ENCODE results near the gene SLC39A11.
"Not testable (repeated sequence)": the region's sequence is repeated elsewhere in the genome, so short reads cannot be mapped to it uniquely, and the experiment has no call there.

SLC39A11 gene

DNA sequence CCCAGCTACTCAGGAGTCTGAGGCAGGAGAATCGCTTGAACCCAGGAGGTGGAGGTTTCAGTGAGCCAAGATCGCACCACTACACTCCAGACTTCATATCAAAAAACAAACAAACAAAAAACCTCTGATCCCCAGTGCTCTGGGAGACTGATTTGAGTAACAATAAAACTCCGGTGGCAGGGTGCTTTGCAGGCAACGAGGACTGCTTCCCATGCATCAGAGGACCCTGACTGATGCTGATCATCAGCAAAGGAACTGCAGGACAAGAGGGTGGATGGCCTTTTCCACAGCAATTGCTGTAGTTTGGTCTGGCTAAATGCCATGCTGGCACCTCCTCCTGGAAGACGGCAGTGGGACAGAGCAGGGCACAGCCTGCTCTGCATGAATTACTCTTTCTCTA lies 6.4 kb upstream of the SLC39A11 start:
- no peak overlapping the region for H2AFZ ChIP-seq (ENCODE audit: insufficient read depth, low read length, poor library complexity)
- no peak overlapping the region for H2BK120ac ChIP-seq (ENCODE audit: insufficient read depth, low read length, poor library complexity)
- H4K12ac ChIP-seq (ENCODE audit: low read depth, low read length): no peak overlapping the region
- H3K4me2 ChIP-seq (ENCODE audit: low read length): no peak overlapping the region
- H3K79me2 ChIP-seq (ENCODE audit: control insufficient read depth, insufficient read depth, low read length, poor library complexity): no peaks in the 10 kb centered on the region
- no peak overlapping the region for H2AK5ac ChIP-seq (ENCODE audit: low read length)
- no peak overlapping the region for H2BK5ac ChIP-seq (ENCODE audit: low read depth, low read length, poor library complexity)
- H3K27me3 ChIP-seq (ENCODE audit: insufficient read depth, low read length): no peaks in the 10 kb centered on the region
- H4K91ac ChIP-seq (ENCODE audit: low read depth, low read length): no peak overlapping the region
- no peak overlapping the region for H3K14ac ChIP-seq (ENCODE audit: low read length)
- H3K4me1 ChIP-seq (ENCODE audit: control insufficient read depth in 1 of 2, insufficient read depth in 2 of 2, low read length in 2 of 2): no peaks in the 10 kb centered on the region
- no peaks in the 10 kb centered on the region for H3K9me3 ChIP-seq (ENCODE audit: insufficient read depth, low read depth, low read length)
- no peaks in the 10 kb centered on the region for H3K36me3 ChIP-seq (ENCODE audit: control insufficient read depth in 1 of 2, insufficient read depth in 2 of 2, low read length in 2 of 2)
- H3K23ac ChIP-seq (ENCODE audit: low read length): no peak overlapping the region
- H3K27ac ChIP-seq (ENCODE audit: low read depth, low read length): no peak overlapping the region
- no peak overlapping the region for H3K4me3 ChIP-seq (ENCODE audit: low read depth, low read length)
- H3K18ac ChIP-seq (ENCODE audit: low read length): no peak overlapping the region
- no peak overlapping the region for H3K9ac ChIP-seq (ENCODE audit: low read length)
- WGBS (ENCODE audit: extremely low coverage, insufficient coverage, insufficient read length): no CpG with 5 or more reads among the region's 5 CpGs
- no peak overlapping the region for H3K4ac ChIP-seq (ENCODE audit: low read depth, low read length)
- no peaks in the 10 kb centered on the region for H3K79me1 ChIP-seq (ENCODE audit: low read length)
- no peak overlapping the region for H4K8ac ChIP-seq (ENCODE audit: low read depth, low read length)
- no peak overlapping the region for H2BK12ac ChIP-seq (ENCODE audit: low read length)
- DNase-seq: no peak

DNA sequence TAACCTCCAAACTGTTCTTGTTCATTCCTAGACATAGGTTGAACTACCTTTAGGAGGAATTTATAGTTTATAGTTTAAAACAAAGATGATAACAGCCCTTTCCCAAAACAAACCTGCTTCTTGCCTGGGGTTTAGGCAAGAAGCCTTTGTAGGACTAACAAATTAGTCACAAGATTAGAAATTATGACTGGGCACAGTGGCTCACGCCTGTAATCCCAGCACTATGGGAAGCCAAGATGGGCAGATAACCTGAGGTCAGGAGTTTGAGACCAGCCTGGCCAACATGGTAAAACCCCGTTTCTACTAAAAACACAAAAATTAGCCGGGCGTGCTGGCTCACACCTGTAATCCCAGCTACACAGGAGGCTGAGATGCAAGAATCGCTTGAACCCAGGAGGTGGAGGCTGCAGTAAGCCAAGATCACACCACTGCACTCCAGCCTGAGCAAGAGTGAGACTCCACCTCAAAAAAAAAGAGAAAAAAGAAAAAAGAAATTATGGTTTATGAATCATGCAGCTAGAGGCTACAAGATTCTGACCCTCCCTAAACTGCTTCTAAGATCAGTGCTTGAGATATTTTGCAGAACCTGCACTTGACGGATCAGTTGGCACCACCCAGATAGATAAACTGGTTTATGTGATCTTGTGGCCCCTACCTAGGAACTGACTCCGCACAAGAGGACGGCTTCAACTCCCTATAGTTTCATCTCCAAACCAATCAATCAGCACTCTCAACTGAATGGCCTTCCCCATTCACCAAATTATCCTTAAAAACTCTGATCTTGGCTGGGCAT lies 5.7 kb upstream of the SLC39A11 start:
- H3K27ac ChIP-seq (ENCODE audit: low read depth, low read length): not testable (repeated sequence)
- no CpG with 5 or more reads among the region's 8 CpGs for WGBS (ENCODE audit: extremely low coverage, insufficient coverage, insufficient read length)

GRCh38 chr17:73096866-73097265 lies 4.4 kb upstream of the SLC39A11 start:
- H3K4me3 ChIP-seq (ENCODE audit: low read depth, low read length): no peak overlapping the region
- no CpG with 5 or more reads among the region's 6 CpGs for WGBS (ENCODE audit: extremely low coverage, insufficient coverage, insufficient read length)
- H2BK120ac ChIP-seq (ENCODE audit: insufficient read depth, low read length, poor library complexity): no peak overlapping the region

More for the DNA sequence above, 5.7 kb upstream of the SLC39A11 start:
- H2BK12ac ChIP-seq (ENCODE audit: low read length); H3K9me3 ChIP-seq (ENCODE audit: insufficient read depth, low read depth, low read length); H3K79me2 ChIP-seq (ENCODE audit: control insufficient read depth, insufficient read depth, low read length, poor library complexity); H3K4me2 ChIP-seq (ENCODE audit: low read length); H2AK5ac ChIP-seq (ENCODE audit: low read length); H2BK5ac ChIP-seq (ENCODE audit: low read depth, low read length, poor library complexity); H3K36me3 ChIP-seq (ENCODE audit: control insufficient read depth in 1 of 2, insufficient read depth in 2 of 2, low read length in 2 of 2); H4K8ac ChIP-seq (ENCODE audit: low read depth, low read length); H2AFZ ChIP-seq (ENCODE audit: insufficient read depth, low read length, poor library complexity); H3K27me3 ChIP-seq (ENCODE audit: insufficient read depth, low read length); H3K4me1 ChIP-seq (ENCODE audit: control insufficient read depth in 1 of 2, insufficient read depth in 2 of 2, low read length in 2 of 2); H3K14ac ChIP-seq (ENCODE audit: low read length); H3K23ac ChIP-seq (ENCODE audit: low read length); H3K18ac ChIP-seq (ENCODE audit: low read length); H4K91ac ChIP-seq (ENCODE audit: low read depth, low read length); H3K4ac ChIP-seq (ENCODE audit: low read depth, low read length); H3K9ac ChIP-seq (ENCODE audit: low read length); H3K4me3 ChIP-seq (ENCODE audit: low read depth, low read length); H4K12ac ChIP-seq (ENCODE audit: low read depth, low read length); H2BK120ac ChIP-seq (ENCODE audit: insufficient read depth, low read length, poor library complexity); H3K79me1 ChIP-seq (ENCODE audit: low read length): not testable (repeated sequence)
- peak in 1 of 2 donors; percentile 4 for DNase-seq

DNA sequence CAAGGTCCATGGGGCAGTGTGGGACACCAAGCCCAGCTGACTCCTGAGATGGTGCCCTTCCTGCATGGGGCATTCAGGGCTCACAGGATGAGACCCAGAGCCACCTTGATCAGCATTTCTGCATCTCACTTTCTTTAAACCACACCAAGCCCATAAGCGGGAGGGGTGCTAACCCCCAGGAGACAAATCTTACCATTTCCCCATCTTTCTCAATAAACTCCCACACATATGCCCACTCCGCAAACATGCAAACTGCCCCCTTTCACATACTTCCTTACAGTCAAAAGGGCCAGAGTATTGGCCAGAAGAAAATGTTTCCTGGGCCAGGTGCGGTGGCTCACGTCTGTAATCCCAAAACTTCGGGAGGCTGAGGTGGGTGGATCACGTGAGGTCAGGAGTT lies 3.7 kb upstream of the SLC39A11 start:
- Histone ChIP-seq H3K18ac (ENCODE audit: low read length) (no peak overlapping the region), H4K8ac (ENCODE audit: low read depth, low read length) (no peak overlapping the region), H3K79me1 (ENCODE audit: low read length) (peaks cover 4% of the 10 kb centered on the region), H3K14ac (ENCODE audit: low read length) (no peak overlapping the region), H3K9me3 (ENCODE audit: insufficient read depth, low read depth, low read length) (no peaks in the 10 kb centered on the region), H3K79me2 (ENCODE audit: control insufficient read depth, insufficient read depth, low read length, poor library complexity) (no peaks in the 10 kb centered on the region), H2BK12ac (ENCODE audit: low read length) (no peak overlapping the region), H3K4ac (ENCODE audit: low read depth, low read length) (no peak overlapping the region), H3K36me3 (ENCODE audit: control insufficient read depth in 1 of 2, insufficient read depth in 2 of 2, low read length in 2 of 2) (no peaks in the 10 kb centered on the region), H2BK120ac (ENCODE audit: insufficient read depth, low read length, poor library complexity) (no peak overlapping the region), H2AFZ (ENCODE audit: insufficient read depth, low read length, poor library complexity) (no peak overlapping the region), H3K4me2 (ENCODE audit: low read length) (no peak overlapping the region), H3K4me1 (ENCODE audit: control insufficient read depth in 1 of 2, insufficient read depth in 2 of 2, low read length in 2 of 2) (peaks cover 6 to 7% of the 10 kb centered on the region in 2 experiments), H4K12ac (ENCODE audit: low read depth, low read length) (no peak overlapping the region), H3K23ac (ENCODE audit: low read length) (no peak overlapping the region), H3K27me3 (ENCODE audit: insufficient read depth, low read length) (no peaks in the 10 kb centered on the region), H3K27ac (ENCODE audit: low read depth, low read length) (no peak overlapping the region), H2BK5ac (ENCODE audit: low read depth, low read length, poor library complexity) (no peak overlapping the region), H4K91ac (ENCODE audit: low read depth, low read length) (no peak overlapping the region), H2AK5ac (ENCODE audit: low read length) (no peak overlapping the region), H3K4me3 (ENCODE audit: low read depth, low read length) (no peak overlapping the region), H3K9ac (ENCODE audit: low read length) (no peak overlapping the region)
- WGBS (ENCODE audit: extremely low coverage, insufficient coverage, insufficient read length): 100% methylated on average over 1 of the region's 6 CpGs
- no peak for DNase-seq

More at GRCh38 chr17:73096866-73097265, 4.4 kb upstream of the SLC39A11 start:
- Histone ChIP-seq H3K27me3 (ENCODE audit: insufficient read depth, low read length) (no peaks in the 10 kb centered on the region), H3K14ac (ENCODE audit: low read length) (no peak overlapping the region), H3K23ac (ENCODE audit: low read length) (no peak overlapping the region), H2AK5ac (ENCODE audit: low read length) (no peak overlapping the region), H2BK12ac (ENCODE audit: low read length) (no peak overlapping the region), H4K8ac (ENCODE audit: low read depth, low read length) (no peak overlapping the region), H4K91ac (ENCODE audit: low read depth, low read length) (no peak overlapping the region), H3K9me3 (ENCODE audit: insufficient read depth, low read depth, low read length) (no peaks in the 10 kb centered on the region), H3K4me1 (ENCODE audit: control insufficient read depth in 1 of 2, insufficient read depth in 2 of 2, low read length in 2 of 2) (peaks cover 2 to 3% of the 10 kb centered on the region in 2 experiments), H4K12ac (ENCODE audit: low read depth, low read length) (no peak overlapping the region), H3K36me3 (ENCODE audit: control insufficient read depth in 1 of 2, insufficient read depth in 2 of 2, low read length in 2 of 2) (no peaks in the 10 kb centered on the region), H3K4me2 (ENCODE audit: low read length) (no peak overlapping the region), H2AFZ (ENCODE audit: insufficient read depth, low read length, poor library complexity) (no peak overlapping the region), H3K9ac (ENCODE audit: low read length) (no peak overlapping the region), H3K4ac (ENCODE audit: low read depth, low read length) (no peak overlapping the region), H2BK5ac (ENCODE audit: low read depth, low read length, poor library complexity) (no peak overlapping the region), H3K27ac (ENCODE audit: low read depth, low read length) (no peak overlapping the region), H3K18ac (ENCODE audit: low read length) (no peak overlapping the region), H3K79me1 (ENCODE audit: low read length) (peaks cover 4% of the 10 kb centered on the region), H3K79me2 (ENCODE audit: control insufficient read depth, insufficient read depth, low read length, poor library complexity) (no peaks in the 10 kb centered on the region)
- DNase-seq: no peak

Data from trophoblast cell (in vitro differentiated cells and primary cell).